Measurements from ENCODE around the gene MED27. TPM values are rescaled to one million over a fixed set of nuclear protein-coding genes. Genes with fewer than 3 reads are reported as not detected.

MED27 gene
- total and polyA plus RNA-seq, 2 of the 13 experiments (the other 11 are each of a cell fraction or from before 2014, with no cell fraction given), result 16.9 to 19.0 TPM

DNA sequence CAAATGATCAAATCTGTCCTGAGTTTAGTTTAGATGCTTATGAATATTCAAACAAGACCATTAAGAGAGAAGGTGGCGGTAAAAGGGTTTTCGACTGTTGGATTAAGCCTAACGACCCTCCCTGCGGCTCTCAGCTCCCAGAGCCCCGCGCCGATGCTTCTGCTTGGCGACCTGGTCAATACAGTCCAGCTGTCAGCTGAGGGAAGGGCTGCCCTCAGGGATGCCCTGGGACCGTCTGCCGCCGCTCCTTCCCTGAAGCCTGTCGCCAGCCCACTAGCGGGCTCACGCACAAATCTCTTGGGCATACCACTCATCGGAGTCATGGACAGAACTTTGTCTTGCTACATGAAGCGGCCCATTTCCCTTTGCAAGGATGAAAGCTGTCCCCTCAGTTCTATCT is 203.2 kb downstream of the MED27 start:
- no peak for DNase-seq (ENCODE audit: low spot score)
- WGBS (ENCODE audit: low lambda C conversion rate), result 97% methylated on average over 16 of the region's 16 CpGs
- CTCF ChIA-PET (ENCODE audit: low intra/inter-chr PET ratio, low total read pairs), result no interaction called here

DNA sequence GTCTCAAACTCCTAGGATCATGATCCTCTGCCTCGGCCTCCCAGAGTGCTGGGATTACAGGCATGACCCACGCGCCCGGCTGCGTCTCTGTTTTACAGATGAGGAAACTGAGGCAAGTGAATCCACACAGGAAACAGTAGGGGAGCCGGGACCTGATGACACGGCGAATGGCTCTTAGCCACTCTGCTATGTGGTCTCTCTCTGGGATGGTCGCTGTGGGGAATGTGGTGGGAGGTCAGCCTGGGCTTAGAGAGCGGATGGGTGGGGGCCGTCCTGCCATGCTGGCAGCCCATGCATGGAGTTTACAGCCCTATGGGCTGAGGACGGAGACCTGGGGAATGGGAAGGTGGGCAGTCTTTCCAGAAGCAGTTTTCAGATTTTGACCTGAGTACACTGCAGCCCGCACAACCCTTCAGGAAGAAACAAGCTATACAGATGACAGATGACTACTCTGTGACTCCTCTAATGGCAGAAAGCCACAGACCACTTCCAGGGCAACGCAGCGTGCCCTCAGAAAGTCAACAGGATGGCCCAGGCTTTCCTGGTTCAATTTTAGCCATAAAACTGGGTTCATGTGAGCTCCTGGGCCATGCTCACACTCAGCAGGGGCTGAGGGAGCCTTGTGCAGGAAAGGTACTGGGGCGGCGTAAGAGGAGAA is 203.7 kb downstream of the MED27 start:
- Histone ChIP-seq H3K27ac (ENCODE audit: extremely low read length, insufficient read depth, low read length) (no peak overlapping the region), H3K36me3 (replicated peaks in 1 of 2; ENCODE audit: control insufficient read depth in 1 of 2, insufficient read depth in 2 of 2, low read length in 2 of 2) (no peaks in the 10 kb centered on the region; a peak in 1 of 5 replicates), H3K4me1 (ENCODE audit: insufficient read depth, low read length) (no peaks in the 10 kb centered on the region), H4K20me1 (ENCODE audit: insufficient read depth, low read length) (no peaks in the 10 kb centered on the region), H3K9me3 (ENCODE audit: low read length) (no peaks in the 10 kb centered on the region), H3K27me3 (ENCODE audit: control insufficient read depth in 1 of 2, insufficient read depth in 2 of 2, low read length in 2 of 2) (no peaks in the 10 kb centered on the region), H3K9ac (ENCODE audit: insufficient read depth, low read depth, low read length) (no peak overlapping the region), H3K4me2 (ENCODE audit: low read depth, low read length) (no peak overlapping the region), H3K79me2 (ENCODE audit: insufficient read depth, low read length) (no peaks in the 10 kb centered on the region), H3K4me3 (replicated peaks in 1 of 3; ENCODE audit: insufficient read depth in 1 of 3, low read depth in 2 of 3, low read length in 3 of 3) (no peak overlapping the region), H2AFZ (ENCODE audit: low read length) (no peak overlapping the region)
- no peak for TF ChIP-seq ZNF570 (CRISPR knock-in tag; IDR thresholded peaks at IDR 0.05; ENCODE audit: borderline replicate concordance)
- TF ChIP-seq SMYD3 (CRISPR knock-in tag; IDR thresholded peaks at IDR 0.05), result no peak
- TF ChIP-seq ZNF563 (CRISPR knock-in tag; IDR thresholded peaks at IDR 0.05), result no peak
- ATAC-seq (no peak), FAIRE-seq (no peak), DNase-seq (ENCODE audit: low spot score) (no peak)
- ChIA-PET CTCF (ENCODE audit: low intra/inter-chr PET ratio, low total read pairs) (no interaction called here), POLR2A (no interaction called here)
- WGBS (ENCODE audit: low lambda C conversion rate), result 94% methylated on average over 14 of the region's 17 CpGs
- intact Hi-C loops (cut with micrococcal nuclease; ENCODE audit: unreplicated experiment), result no loop called here
- BruUV-seq (replicated peaks), result no TSS peak
- in situ Hi-C loops (cut with HindIII; ENCODE audit: extremely low pct_ligation_motif_present, low pct_unique_long_range_greater_than_20kb), result no loop called here

More for the DNA sequence above, 203.2 kb downstream of the MED27 start:
- POLR2A ChIA-PET, result no interaction called here
- intact Hi-C loops (cut with micrococcal nuclease; ENCODE audit: unreplicated experiment), result no loop called here
- H3K4me3 ChIP-seq (replicated peaks in 1 of 3; ENCODE audit: insufficient read depth in 1 of 3, low read depth in 2 of 3, low read length in 3 of 3), result no peak overlapping the region
- in situ Hi-C loops (cut with HindIII; ENCODE audit: extremely low pct_ligation_motif_present, low pct_unique_long_range_greater_than_20kb), result no loop called here
- H3K27ac ChIP-seq (ENCODE audit: extremely low read length, insufficient read depth, low read length), result no peak overlapping the region
- ATAC-seq (no peak), FAIRE-seq (no peak)
- no peaks in the 10 kb centered on the region for H4K20me1 ChIP-seq (ENCODE audit: insufficient read depth, low read length)
- H2AFZ ChIP-seq (ENCODE audit: low read length), result no peak overlapping the region
- no peak overlapping the region for H3K9ac ChIP-seq (ENCODE audit: insufficient read depth, low read depth, low read length)
- H3K4me2 ChIP-seq (ENCODE audit: low read depth, low read length), result no peak overlapping the region
- no peaks in the 10 kb centered on the region for H3K27me3 ChIP-seq (ENCODE audit: control insufficient read depth in 1 of 2, insufficient read depth in 2 of 2, low read length in 2 of 2)
- BruUV-seq (replicated peaks), result no TSS peak
- H3K4me1 ChIP-seq (ENCODE audit: insufficient read depth, low read length), result no peaks in the 10 kb centered on the region
- TF ChIP-seq SMAD1 (CRISPR knock-in tag; IDR thresholded peaks at IDR 0.05; ENCODE audit: borderline replicate concordance, low read depth) (no peak), JUN (CRISPR knock-in tag; IDR thresholded peaks at IDR 0.05) (no peak), HNRNPK (IDR thresholded peaks at IDR 0.05; ENCODE audit: low read depth, low read length, poor library complexity, severe bottlenecking) (no peak), ZBTB7A (CRISPR knock-in tag; IDR thresholded peaks at IDR 0.05) (no peak), ZNF570 (CRISPR knock-in tag; IDR thresholded peaks at IDR 0.05; ENCODE audit: borderline replicate concordance) (no peak), RBFOX2 (IDR thresholded peaks at IDR 0.05; ENCODE audit: low read depth, low read length) (no peak), ZNF678 (CRISPR knock-in tag; IDR thresholded peaks at IDR 0.05) (no peak), CENPT (CRISPR knock-in tag; IDR thresholded peaks at IDR 0.05; ENCODE audit: low read depth) (no peak)
- H3K79me2 ChIP-seq (ENCODE audit: insufficient read depth, low read length), result no peaks in the 10 kb centered on the region
- H3K36me3 ChIP-seq (replicated peaks in 1 of 2; ENCODE audit: control insufficient read depth in 1 of 2, insufficient read depth in 2 of 2, low read length in 2 of 2), result no peaks in the 10 kb centered on the region; a peak in 1 of 5 replicates
- H3K9me3 ChIP-seq (ENCODE audit: low read length), result no peaks in the 10 kb centered on the region
